NCI-H526 treated with DMSO at 0.1 percent for 48 hours (cell line): Measurements from ENCODE around the gene KRT7.

ENCODE experiments used
- DNase-seq: peaks from one replicate; lab custom pipeline; 2025; lab: John Stamatoyannopoulos, UW

Gene KRT7

DNA sequence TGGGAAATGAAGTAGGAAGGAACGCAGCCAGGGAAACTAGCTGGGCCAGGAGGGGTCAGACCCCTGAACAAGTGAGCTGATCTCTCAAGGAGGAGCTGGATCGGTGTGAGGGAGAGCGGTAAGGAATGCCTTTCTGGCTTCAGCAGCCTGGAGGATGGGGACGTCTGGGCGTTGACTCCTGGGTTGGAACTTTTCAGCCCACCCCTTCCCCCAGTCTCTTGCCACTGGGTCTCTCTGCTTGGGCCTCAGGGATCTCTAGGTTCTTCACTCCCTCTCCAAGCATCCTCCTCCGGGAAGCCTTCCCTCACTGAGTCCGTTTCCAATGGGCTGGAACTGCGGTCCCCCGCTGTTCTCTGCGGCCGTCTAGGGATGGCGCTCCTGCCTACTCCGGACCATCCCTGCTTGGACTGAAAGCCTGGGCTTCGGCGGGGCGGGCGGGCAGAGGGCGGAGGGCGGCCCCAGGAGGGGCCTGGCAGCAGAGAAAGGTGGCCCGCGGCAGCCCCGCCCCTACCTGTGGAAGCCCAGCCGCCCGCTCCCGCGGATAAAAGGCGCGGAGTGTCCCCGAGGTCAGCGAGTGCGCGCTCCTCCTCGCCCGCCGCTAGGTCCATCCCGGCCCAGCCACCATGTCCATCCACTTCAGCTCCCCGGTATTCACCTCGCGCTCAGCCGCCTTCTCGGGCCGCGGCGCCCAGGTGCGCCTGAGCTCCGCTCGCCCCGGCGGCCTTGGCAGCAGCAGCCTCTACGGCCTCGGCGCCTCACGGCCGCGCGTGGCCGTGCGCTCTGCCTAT, at the start of gene KRT7:
Gene KRT7, plus strand, starts transcription at position 570 of the 788 bp plus-strand sequence. Its CDS starts 54 bp downstream, at position 624.
- no peak for DNase-seq

DNA sequence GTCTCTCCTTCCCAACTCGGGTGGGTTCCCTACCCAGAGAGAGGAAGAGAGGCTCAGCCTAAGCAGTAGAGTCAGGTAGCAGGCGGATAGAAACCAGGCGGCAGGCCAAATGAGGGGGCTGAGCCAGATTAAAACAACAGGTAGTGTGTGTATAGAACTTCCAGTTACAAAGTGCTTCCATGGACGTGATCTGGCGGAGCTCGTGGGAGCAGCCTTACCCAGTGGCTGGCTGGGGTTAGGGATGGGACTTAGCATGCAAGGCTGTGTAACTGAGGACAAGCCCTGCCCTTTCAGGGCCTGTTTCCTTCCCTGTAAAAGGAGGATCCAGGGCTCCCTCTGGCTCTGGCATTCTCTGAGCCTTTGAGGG, 49.5 kb upstream of the KRT7 start:
- DNase-seq, result no peak

DNA sequence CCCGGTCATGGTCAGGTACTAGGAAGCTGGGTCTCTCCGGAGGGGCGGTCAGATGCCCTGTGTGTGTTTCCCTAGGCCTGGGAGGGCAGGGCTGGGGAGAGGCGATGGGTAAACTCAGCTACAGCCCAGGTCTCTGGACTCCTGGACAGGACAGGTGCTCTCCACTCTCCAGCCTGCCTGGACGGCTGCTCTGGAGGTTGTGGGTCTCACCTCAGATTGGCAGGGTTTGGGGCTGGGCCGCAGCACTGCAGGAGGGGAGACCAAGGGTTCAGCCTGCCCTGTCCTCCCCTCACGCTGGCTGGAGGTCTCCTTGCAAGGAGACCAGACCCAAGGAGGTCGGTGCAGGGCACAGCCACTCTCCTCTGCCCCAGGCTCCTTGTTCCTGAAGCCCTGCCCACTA, 49.1 kb upstream of the KRT7 start:
- no peak for DNase-seq

DNA sequence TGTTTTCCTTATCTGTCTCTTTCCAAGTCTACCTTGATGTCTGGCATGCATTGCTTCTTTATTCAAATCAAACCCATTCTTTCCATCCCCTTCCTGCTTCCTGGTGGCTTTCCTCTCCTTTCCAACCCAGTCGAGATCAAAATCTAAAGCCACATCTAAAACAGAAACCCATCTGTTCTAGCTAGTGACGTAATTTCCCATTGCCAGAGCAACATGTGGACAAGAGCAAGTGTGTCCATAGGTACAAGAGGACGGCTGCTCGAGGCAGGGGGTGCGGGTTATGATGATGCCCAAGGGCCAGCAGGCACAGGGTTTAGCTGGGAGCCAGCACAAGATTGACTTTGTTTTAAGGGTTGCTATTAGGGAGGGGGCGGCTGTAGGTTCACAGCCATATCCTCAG, 48.2 kb upstream of the KRT7 start:
- no peak for DNase-seq

DNA sequence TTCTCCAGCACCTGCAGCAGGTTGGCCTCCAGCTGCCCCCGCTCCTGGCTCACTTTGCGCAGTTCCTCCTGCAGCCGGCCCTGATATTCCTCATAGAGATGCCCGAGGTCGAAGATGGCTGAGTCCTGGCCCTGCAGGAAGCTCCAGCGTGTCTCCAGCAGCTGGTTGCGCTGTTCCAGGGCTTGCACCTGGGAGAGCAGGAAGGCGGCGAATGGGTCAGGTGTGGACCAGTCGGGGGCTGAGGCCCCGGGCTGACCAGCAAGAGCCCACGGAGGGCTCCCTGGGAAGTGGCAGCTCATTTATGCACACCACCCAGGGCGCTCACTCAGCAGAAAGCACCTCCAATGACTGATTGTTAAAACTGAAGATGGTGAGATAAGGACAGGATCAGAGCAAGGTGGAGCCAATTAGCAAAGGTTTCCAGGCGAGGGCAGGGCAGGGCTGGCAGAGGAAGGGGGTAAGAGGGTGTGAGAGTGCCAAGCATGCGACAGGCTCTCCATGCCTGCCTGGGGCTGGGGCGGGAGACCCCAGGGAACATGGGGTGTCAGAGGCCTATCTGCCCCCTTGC, 47.6 kb upstream of the KRT7 start:
- DNase-seq, result no peak

DNA sequence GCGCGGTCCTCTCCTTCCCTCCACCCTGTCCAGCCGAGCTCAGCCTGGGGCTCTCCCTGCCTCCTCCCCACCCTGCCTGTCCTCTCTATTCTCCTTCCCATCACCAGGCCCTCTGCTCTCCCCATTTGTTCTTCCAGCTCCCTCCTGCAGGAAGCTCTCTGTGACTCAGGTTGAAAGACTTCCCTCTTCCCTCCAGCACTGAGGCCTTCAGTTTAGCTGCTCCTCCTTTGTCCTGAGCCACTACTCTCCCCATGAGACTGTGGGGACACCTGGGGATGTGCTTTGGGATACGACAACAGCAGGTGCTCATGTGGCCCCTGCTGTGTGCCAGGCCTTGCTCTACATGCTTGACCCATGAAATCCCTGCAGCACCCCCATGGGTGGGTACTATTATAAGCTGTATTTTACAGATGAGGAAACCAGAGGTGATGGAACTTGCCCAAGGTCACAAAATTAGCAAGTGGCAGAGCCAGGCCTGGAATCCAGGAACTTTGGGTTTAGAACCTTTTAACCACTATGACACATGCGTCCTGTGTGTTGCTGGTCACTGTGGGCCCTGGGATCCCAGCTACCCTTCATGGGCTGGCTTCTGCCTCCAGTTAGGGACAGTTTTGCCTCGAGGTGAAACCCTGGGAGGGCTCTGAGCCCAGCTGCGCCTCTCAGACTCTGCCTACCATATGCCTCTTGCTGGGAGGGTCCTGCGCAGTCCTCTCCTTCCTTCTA, 46.8 kb upstream of the KRT7 start:
- DNase-seq, result no peak

DNA sequence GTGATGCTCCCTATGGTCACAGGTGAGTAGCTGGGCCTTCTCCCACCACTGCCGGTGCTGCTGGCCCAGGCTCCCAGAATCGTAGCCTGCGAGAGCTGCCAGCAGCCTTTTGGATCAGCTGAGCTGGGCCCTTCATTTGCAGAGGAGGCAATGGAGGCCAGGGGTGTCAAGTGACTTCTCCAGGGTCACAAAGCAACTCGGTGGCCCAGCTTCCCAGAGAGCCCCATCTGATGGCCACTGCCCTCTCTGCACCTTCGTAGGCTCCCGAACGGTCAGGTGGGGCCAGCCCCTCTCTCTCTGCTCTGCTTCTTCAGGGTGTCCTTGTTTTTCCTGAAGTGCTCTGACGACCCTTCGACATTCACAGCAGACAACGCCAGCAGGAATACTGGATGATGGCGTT, 45.8 kb upstream of the KRT7 start:
- no peak for DNase-seq

DNA sequence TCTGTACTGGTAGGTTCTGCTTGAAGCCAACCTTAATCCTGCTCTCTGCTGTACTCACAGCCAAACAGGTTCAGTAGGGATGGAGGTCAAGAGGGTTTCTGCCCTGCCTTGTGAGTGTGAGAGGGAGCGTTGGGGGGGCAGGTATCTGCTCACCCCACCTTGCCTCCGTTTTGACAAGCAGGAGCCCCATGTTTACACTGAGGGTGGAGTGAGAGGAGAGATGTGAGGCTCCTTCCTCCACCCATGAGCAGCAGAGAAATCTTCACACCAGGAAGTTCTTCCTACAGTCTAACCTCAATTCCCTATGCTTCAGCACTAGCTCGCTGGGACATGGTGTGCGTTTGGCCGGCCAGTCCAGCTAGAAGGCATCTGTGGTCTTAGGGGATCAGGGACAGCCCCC, 45.4 kb upstream of the KRT7 start:
- no peak for DNase-seq

DNA sequence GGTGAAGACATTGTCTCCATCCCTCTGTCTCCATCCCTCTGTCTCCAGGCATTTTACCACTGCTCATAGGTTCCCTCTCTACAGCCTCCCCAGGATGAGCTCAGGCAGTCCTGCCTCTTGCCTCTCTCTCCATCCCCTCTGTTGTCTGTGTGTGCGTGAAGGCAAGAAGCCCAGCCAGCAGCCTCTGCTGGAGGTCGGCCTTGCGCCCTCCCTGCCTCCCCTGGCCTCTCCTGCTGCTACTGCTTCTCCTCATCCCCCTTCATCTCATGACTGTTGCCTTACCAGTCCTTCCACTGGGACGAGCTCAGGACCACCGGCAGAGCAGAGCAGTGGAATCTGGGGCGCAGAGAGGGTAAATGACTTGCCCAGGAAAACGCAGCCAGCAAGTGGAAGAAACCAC, 44.4 kb upstream of the KRT7 start:
- DNase-seq, result no peak

DNA sequence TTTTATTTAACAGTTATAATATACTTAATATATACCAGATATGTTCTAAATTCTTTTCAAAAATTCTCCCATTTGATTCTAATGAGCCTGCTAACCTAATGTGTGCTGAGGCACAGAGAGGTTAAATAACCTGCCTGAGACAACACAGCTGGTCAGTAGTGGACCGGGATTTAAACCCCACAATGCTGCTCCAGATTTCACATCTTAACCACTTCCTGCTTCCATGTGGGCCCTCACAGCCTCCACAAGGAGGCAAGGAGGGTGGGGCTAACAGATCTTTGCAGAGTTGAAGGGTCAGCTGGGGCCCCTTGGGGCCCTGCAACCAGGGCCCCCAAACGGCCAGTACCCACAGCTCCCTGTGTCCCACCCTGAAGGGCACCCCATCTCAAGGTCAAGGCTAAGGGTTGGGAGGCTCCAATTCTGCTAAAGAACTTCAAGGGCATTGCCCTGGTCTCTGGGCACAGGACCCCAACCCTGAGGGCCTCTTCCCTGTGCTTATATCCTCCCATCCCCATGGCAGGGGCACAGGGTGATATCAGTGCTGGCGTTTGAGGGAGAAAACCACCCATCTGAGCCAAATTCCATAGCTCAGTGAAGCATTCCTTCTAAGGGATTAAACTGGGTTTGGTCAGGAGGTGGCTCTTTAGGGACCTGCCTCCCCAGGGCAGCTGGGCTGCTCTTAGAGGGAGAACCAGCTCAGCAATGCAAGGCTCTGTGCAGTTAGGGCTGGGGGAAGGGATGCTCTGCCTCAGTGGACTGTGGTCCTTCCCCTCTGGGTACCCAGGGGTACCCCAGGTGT, 43.5 kb upstream of the KRT7 start:
- no peak for DNase-seq

DNA sequence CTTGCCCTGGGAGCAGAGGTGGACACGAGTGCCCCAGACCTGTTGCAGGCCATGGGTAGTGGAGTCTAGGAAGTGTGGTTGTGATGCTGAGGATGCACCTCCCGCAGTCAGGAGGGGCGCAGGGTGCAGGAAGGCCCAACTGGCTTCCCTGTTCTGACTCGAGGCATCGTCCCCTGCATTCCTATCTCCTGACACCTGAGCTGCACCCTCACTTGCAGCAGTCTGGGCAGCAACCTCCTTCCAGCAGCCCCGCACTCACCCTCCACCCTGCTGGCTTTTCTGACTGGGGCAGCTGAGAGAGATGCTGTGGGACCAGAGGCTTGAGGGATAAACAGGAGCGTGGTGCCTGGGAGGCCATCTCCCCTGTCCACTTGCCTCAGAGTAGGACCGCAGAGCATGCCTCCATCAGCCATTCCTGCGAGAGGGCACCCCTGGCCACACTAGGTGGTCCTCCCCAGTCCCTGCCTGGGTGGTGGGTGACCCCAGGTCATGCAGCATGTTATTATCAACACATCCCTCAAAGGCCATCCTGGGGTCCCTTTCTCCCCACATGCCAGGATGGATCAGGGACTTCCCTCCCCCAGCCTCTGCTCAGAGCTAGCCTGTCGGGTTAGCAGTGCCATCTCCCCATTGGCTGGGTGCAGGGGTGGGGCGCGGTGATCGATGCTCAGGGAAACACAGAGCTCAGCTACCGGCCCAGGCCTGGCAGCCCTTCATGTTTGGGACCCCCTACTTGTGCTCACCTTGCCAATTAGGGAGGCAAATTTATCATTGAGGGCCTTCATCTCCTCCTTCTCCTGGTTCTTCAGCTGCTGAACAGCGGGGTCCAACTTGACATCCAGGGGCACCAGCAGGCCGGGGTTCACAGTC, 41.9 kb upstream of the KRT7 start:
- no peak for DNase-seq

DNA sequence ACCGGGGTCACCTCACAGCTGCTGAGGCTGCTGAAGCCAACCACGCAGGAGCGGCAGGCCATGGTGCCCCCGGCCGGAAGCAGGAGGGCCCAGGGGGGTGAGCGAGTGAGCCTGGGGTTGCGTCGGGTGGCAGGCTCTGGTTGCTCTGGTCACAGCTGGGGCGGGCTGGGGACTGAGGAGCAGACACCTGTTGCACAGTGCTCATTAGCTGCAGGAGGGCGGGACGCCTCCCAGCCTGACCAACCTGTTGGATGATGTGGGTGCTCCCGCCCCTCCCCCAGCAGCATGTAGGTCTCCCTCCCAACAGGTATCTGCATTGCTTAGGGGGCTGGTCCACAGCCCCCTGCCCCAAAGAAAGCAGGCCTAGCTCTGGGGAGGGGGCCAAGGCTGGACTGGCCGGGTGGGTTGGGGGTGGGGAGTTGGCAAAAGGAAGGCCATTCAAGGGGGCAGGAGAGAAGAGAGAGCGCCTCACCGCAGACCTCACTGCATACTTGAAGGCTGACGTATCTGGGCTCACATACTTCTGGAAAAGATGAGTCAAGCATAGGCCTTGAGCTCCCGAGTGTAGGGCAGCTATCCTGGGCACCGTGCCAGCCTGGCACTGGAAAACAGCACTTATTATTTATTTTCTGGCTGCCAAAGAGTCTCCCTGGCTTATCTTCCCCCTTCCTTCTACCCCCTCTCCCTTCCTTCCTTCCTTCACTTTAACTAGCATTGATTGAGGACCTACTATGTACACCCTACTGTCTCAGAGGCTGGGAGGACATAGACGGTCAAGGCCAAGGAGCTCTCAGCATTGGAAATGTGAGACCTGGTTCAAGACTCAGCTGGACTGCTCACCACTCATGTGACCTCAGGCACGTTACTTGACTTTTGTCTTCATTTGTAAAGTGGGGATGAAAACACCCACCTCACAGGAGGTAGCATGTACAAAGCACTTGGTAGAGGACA, 40.9 kb upstream of the KRT7 start, which contains the start of gene KRT80:
Gene KRT80, minus strand, starts transcription at position 174 of the 951 bp plus-strand sequence. Its CDS starts 112 bp downstream, at position 62.
- DNase-seq, result no peak

DNA sequence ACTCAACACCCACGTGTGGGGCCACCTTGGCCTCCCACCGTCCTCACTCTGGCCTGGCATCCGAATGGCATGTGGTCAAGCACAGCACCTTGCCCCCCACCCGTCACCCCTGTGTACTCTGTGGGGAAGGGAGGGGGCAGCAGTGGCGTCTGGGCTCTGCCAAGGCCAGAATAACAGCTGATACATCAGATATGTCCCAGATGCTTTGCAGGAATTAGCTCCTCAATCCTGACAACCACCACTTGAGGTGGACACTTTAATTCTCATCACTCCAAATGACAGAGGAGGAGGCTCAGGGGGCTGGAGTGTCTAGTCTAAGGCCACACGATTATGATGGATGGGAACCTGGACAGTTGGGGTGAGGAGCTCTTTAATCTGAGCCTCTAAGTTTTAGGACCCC, 39.5 kb upstream of the KRT7 start:
- no peak for DNase-seq

DNA sequence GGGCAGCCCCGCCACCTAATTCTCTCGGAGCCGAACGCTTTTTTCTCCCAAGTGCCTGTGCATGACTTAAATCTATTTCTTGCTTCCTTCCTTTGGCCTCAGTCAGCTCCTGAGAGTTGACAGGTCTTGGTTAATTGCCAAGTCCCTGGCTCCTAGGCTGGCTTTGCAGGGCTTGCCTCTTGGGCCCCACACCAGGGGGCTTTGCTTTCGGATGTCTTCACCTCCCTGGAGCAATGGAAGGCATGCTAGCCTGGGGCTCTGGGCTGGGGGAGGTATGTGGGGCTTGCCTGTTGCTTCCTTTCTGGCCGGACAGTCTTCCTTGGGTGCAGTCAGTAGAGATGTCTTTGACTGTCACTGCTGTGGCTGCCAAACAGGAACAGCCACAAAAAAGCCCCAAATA, 39.1 kb upstream of the KRT7 start:
- no peak for DNase-seq

DNA sequence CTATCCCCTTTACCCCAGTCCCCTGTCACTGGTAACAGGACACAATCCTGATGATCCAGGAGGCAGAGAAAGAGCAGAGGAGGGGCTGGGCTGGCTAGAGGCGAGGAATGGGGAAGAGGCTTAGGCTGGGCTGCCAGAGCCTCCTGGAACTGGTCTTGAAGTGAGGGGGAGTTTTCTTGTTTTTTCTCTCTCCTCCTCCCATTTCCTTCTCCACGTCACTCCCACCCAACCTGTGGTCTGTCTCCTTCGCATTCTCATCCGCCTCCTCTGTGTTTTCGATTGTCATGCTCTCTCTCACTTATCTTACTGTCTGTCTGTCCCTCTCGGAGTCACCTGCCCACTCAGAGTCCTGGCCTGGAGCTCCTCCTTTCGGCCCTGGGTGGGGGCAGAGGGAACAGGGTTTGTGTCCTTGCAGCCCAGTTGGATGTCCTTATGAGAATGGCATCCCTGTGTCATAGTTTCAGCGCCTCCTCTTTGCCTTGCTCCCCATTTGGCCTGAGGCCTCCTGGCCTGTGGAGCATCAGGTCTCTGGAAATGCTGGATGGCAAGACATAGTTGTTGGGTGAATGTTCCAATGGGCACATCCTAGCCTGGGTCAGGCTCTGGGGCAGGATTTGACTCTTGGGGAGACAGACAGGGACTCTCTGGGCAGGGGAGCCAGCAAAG, 37.8 kb upstream of the KRT7 start:
- no peak for DNase-seq

DNA sequence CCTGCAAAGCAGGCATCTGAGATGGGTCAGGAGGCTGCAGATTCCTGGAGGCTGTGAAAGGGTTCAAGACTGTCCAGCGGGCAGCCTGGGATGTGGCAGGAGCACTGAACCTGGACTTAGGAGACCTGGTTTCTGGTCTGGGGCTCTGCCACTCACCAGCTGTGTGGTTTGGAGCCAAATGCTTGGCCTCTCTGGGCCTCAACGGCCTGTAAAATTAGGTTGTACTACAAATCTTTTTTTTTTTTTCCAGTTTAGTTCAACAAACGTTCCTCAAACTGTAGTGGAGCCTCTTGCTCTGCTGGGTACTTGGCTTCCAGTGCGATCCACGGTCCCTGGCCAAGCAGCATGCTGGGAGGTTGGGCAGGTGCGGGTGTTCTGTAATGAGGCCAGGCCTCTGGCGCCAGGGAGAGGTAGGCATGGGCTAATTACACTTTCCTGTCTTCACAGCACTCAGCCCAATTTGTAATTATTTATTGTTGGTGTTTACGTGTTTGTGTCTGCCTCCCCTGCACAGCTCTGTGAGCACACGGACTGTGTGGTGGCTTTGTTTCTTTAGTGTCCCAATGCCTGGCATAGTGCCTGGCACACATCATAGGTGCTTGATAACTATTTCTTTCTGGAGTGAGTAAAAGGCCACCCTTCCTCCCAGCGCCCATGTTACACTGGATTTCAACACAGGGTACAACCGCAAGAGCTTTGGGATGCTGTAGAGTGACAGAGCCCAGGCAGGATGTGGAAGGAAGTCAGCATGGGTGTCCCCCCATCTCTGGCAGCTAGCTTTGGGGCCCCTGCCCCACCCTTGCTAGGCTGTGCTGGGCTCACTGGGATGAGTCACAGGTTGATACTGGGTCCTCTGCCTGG, 35.4 kb upstream of the KRT7 start:
- no peak for DNase-seq

DNA sequence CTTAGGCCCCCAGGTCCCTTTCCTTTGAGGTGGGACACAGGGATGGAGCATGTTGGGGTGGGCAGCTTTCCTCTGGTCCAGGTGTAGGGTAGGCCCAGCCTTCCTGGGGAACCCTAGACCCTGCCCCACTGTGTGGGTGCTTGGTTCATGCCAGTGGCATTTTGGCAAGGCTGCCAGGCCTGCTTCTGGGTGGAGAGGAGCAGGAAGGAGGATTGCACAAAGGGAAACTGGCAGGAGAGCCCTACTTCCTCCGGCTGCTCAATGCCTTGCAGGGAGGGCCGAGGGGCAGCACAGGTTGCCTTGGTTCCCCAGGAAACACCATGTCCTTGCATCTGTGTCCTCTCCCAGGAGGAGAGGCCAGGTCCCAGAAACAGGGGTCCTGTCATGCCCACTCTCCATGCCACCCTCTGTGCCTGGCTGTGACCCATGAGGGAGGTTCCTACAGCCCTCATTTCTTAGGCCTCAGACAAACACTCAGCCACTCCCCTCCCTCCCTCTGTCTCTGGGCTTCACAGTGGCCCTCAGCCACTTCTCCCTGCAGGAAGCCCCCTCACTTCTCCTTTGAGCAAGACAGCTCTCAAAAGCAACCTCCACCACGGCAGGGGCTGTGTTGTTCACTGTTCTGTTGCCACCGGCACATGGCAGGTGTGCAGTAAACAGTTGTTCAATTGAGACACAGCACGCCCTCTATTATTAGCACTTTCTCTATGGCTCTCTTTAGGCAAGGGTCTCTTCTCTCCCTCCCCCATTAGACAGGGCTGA, 34.4 kb upstream of the KRT7 start:
- no peak for DNase-seq
